VCaP (cell line): ENCODE results near the gene POLE4.
A peak's percentile ranks its signal among the peaks of the same experiment; 100 is the strongest.

ENCODE experiments used
- H3K27ac ChIP-seq: fragments of 450-650 bp; 2 replicates; pipeline ENCODE4 v1.5.1; 2017
- TF ChIP-seq, protein P1 (sequence below): fragments of 450-650 bp; conservative IDR thresholded peaks from 2 replicates; pipeline ENCODE4 v1.5.1; 2017; ENCODE audit warnings: mild to moderate bottlenecking, moderate library complexity

POLE4 gene

DNA sequence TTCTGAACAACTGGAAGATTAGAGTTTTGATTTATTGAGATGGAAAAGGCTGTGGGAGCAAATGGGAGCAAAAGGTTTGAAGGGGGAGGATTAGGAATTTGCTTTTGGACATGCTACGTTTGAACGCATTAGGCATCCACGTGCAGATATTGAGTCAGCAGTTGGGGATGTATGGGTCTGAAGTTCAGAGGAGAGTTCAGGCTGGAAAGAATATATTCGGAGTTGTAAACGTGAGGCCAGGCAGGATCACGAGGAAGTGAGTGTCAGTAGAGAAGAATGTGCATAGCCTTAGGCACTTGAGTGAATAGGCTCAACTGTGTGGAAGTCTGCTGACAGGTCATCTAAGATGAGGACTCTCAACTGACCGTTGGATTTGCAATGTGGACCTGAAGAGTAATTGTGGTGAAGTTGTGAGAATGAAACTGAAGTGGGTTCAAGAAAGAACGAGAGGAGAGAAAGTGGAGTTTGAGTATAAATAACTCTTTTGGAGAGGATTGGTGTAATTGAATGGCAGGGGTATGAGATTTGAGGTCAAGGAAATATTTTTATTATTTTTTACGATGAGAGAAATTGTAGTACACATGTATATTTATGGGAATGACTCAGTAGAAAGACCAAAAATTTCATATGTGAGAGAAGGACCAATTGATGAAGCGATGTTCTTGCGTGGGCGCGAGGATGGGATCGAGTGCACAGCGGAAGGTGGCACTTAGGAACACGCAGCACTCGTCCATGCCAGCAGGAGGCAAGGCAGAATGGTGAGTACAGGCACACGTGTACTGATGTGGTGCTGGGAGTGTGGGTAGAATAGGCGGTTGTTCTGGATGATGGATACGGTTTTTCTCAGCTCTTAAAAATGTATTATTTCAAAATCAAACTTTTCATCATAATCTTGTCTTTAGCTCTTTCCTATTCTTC lies 40.5 kb upstream of the POLE4 start:
- no peak overlapping the region for H3K27ac ChIP-seq
- TF ChIP-seq, protein P1, sequence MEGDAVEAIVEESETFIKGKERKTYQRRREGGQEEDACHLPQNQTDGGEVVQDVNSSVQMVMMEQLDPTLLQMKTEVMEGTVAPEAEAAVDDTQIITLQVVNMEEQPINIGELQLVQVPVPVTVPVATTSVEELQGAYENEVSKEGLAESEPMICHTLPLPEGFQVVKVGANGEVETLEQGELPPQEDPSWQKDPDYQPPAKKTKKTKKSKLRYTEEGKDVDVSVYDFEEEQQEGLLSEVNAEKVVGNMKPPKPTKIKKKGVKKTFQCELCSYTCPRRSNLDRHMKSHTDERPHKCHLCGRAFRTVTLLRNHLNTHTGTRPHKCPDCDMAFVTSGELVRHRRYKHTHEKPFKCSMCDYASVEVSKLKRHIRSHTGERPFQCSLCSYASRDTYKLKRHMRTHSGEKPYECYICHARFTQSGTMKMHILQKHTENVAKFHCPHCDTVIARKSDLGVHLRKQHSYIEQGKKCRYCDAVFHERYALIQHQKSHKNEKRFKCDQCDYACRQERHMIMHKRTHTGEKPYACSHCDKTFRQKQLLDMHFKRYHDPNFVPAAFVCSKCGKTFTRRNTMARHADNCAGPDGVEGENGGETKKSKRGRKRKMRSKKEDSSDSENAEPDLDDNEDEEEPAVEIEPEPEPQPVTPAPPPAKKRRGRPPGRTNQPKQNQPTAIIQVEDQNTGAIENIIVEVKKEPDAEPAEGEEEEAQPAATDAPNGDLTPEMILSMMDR = no peak

GRCh38 chr2:74919827-74920226 lies 38.6 kb upstream of the POLE4 start:
- TF ChIP-seq, protein P1 = peak; percentile 89
- H3K27ac ChIP-seq = no peak overlapping the region

DNA sequence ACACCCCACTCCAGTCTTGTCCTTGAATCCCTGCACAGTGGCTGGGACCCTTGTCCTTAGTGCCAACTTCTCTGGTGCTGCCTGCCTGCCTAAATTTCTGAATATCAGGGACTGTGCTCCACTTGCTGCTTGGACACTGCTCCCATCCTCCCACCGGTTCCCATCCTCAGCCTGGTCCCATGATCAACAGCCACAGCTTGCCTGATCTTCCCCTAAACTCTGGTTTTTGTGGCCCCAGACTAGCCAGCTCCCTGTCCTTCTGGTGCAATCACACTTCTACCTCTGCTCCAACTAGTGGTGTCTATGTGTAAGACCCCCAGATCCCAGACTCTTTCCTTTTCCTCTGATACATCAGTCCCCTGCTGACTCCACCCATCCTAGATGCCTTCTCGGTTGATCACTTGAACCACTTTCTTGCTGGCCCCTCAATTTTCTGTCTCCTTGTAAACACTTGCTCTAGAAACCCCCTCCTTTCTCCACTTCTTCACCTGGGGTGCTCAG lies 37.2 kb upstream of the POLE4 start:
- no peak overlapping the region for H3K27ac ChIP-seq
- TF ChIP-seq, protein P1 = no peak

DNA sequence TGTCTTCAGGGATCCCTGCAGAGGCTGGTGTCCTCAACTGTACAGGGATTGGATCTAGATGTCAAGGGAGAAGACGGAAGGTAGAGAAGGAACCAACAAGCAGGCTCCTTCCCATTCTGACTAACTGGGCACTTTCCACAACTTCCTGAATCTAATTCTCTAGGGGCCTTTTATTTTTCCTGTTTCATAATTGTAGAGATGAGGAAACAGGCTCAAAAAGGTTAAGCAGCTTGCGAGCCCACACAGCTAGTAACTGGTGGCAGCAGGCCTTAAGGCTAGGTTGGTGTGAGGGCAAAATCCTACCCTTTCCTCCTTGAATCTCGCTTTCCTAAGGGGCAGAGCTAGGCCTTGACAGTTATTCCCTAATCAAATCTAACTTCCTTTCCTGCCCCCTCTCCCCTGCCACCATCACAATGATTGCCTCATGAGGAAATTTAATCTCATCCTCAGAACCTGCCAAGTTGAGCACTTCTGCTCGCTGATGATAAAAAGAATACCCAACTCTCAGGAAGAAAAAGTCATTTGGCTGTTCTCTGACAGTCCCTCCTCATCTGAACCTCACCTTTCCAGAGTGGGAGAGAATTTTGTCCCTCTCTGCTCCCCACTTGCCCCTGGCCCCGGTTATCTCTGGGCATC lies 35.7 kb upstream of the POLE4 start:
- TF ChIP-seq, protein P1 = no peak
- no peak overlapping the region for H3K27ac ChIP-seq

DNA sequence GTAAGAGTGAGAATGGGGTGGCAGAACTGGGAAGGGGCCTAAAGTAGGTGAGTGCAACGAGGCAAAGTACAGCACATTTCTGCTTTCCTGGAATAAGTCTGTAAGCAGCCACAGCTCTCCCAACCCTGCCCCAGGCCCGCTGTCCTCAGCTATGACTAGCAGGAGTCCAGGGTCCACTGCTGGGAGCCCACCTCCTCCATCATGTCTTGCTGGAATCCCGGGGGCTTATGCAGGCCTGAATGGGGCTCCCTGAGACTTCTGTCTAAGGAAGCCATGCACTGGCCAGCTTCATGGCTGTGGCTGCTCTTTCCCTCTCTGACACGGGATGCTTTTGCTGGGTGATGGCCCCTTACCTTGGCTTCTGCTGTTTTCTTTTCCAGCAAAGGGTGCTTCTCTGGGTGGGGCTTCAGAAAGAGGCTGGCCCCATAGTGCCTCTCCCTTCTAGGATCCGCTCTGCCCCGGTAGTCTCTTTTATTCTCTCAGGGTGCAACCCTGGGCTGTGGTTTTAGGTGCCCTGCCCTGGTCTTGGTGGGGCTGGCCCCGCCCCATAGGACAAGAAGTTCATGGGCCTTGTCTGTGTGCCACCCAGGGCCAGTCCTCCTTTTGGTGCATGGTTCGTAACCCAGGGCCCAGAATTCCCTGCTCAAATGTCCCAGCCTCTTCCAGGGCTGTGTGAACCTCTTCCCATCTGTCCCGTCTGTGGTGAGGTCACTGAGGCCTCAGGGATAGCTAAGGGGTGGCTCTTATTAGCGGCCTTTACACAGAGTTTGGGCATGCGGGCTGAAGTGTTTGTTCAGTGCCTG lies 33.8 kb upstream of the POLE4 start:
- TF ChIP-seq, protein P1 = no peak
- no peak overlapping the region for H3K27ac ChIP-seq

GRCh38 chr2:74925361-74925786 lies 33.1 kb upstream of the POLE4 start:
- TF ChIP-seq, protein P1 = no peak
- no peak overlapping the region for H3K27ac ChIP-seq

DNA sequence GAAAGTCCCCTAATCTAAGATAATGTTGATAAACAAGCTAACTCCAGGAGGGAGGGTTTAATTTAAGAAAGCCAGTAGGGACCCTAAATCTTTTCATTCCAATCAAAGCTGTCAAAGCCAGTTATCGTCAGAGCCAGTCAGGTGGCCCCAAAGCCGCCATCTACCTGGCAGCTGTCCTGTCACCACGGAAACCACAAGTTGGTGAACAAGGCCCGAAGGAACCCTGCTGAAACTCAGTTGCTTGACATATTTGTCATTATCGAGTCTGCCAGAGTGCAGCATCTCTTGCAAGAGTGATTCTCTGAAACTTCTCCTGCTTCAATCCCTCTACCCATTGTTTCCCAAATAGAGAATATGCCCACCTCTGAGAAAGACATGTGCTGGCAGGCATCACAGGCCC lies 30.8 kb upstream of the POLE4 start:
- no peak overlapping the region for H3K27ac ChIP-seq
- TF ChIP-seq, protein P1 = no peak
